Esophagus squamous epithelium (tissue), 5 donors: ENCODE data around the gene IQCH. TPM values are rescaled to one million over a fixed set of nuclear protein-coding genes. Genes with fewer than 3 reads are reported as not detected.

Experiments
- DNase-seq: peaks from one replicate; lab custom pipeline; 2025; lab: John Stamatoyannopoulos, UW
- H3K27ac ChIP-seq, 4 donors: fragments of 200-600 bp; sonication (generic); one replicate each; pipeline ENCODE4 v1.5.1; 2016 to 2019; ENCODE audit warnings: mild to moderate bottlenecking in 1 of 4
- H3K27me3 ChIP-seq, 4 donors: fragments of 200-600 bp; sonication (generic); 1 replicate in 3 of 4; 2 replicates in 1 of 4; pipeline versions ENCODE4 v1.5.1 to v1.6.0; 2017 to 2021; ENCODE audit warnings: antibody characterized with exemption in 1 of 4
- H3K36me3 ChIP-seq, 3 donors: fragments of 200-600 bp; sonication (generic); one replicate each; pipeline ENCODE4 v1.5.1; 2016 to 2019
- H3K4me1 ChIP-seq, 3 donors: fragments of 200-600 bp; sonication (generic); one replicate each; pipeline ENCODE4 v1.5.1; 2017 to 2019
- H3K4me3 ChIP-seq, 4 donors: fragments of 200-600 bp; sonication (generic); 1 replicate in 3 of 4; 2 replicates in 1 of 4; pipeline ENCODE4 v1.5.1; 2016 to 2019; ENCODE audit warnings: mild to moderate bottlenecking in 2 of 4, moderate library complexity in 1 of 4
- H3K9me3 ChIP-seq, 3 donors: fragments of 200-600 bp; sonication (generic); one replicate each; pipeline ENCODE4 v1.5.1; 2016 to 2019
- CTCF ChIP-seq, 6 experiments: fragments of 450-650 bp in 4 of 6; fragments of 200-600 bp in 2 of 6; sonication (generic) in 2 of 6; IDR thresholded peaks; one replicate each; pipeline ENCODE4 v1.5.1; 2016 to 2019; ENCODE audit warnings: antibody characterized with exemption in 6 of 6, mild to moderate bottlenecking in 4 of 6, moderate library complexity in 4 of 6
- POLR2A ChIP-seq, 4 donors: fragments of 450-650 bp; IDR thresholded peaks; one replicate each; pipeline ENCODE4 v1.6.1; 2017; ENCODE audit warnings: antibody characterized with exemption in 4 of 4, mild to moderate bottlenecking in 4 of 4, moderate library complexity in 3 of 4
- WGBS, 2 donors: methylation state at CpG; one replicate each; pipeline ENCODE4 v1.1.5; 2018; 5-methylcytosine and 5-hydroxymethylcytosine counted together
- intact Hi-C: fragments of 100-400 bp; cut with DNase I; formaldehyde crosslinking; loops from one replicate; pipeline ENCODE4 v1.15.0; 2022
- total RNA-seq, 4 donors: library from RNA; depleted of rRNA; stranded (reverse); fragments of >200 nt; gene quantifications; one replicate each; pipeline ENCODE4 v1.1.0, GENCODE V29; 2016
- donor health status: DM: yes; HTN: yes; CAD: no.

The IQCH gene
- total RNA-seq, 4 donors from 2014 or later = 1.9 to 3.1 (median 3.0) TPM; not detected in 1

- TF ChIP-seq POLR2A (IDR thresholded peaks at IDR 0.05) (no peak), CTCF (IDR thresholded peaks at IDR 0.05) (no peak)
- intact Hi-C loops = loop anchor here (5.0 kb wide), 1 partner anchor 357 kb away; no protein-coding TSS in a partner anchor
These were observed 50.2 kb downstream of the IQCH start for GRCh38 chr15:67304778-67305177.

GRCh38 chr15:67305506-67305905 is 50.9 kb downstream of the IQCH start:
- no peak overlapping the region for H3K4me3 ChIP-seq
- no peaks in the 10 kb centered on the region for H3K36me3 ChIP-seq
- no peaks in the 10 kb centered on the region for H3K27me3 ChIP-seq
- H3K9me3 ChIP-seq = no peaks in the 10 kb centered on the region
- no peak overlapping the region for H3K27ac ChIP-seq
- no peak for DNase-seq
- TF ChIP-seq CTCF (IDR thresholded peaks at IDR 0.05) = no peak
- TF ChIP-seq POLR2A (IDR thresholded peaks at IDR 0.05) = no peak
- peaks cover 0 to 19% (median 0%) of the 10 kb centered on the region in 3 donors for H3K4me1 ChIP-seq
- 0% methylated on average over 1 of the region's 1 CpG for WGBS, 2 donors
- intact Hi-C loops = loop anchor here (5.0 kb wide), 1 partner anchor 358 kb away; no protein-coding TSS in a partner anchor

More at GRCh38 chr15:67304778-67305177, 50.2 kb downstream of the IQCH start:
- Histone ChIP-seq H3K36me3 (no peaks in the 10 kb centered on the region), H3K27ac (no peak overlapping the region), H3K27me3 (no peaks in the 10 kb centered on the region), H3K4me1 (peaks cover 0 to 19% (median 0%) of the 10 kb centered on the region in 3 donors), H3K9me3 (no peaks in the 10 kb centered on the region), H3K4me3 (no peak overlapping the region)
- no peak for DNase-seq

- Histone ChIP-seq H3K9me3 (no peaks in the 10 kb centered on the region), H3K27me3 (no peaks in the 10 kb centered on the region), H3K4me3 (no peak overlapping the region), H3K27ac (no peak overlapping the region), H3K4me1 (peaks cover 0 to 19% (median 0%) of the 10 kb centered on the region in 3 donors), H3K36me3 (no peaks in the 10 kb centered on the region)
- no peak for DNase-seq
- intact Hi-C loops = loop anchor here (5.0 kb wide), 1 partner anchor 360 kb away; no protein-coding TSS in a partner anchor
- no peak for TF ChIP-seq CTCF (IDR thresholded peaks at IDR 0.05)
- TF ChIP-seq POLR2A (IDR thresholded peaks at IDR 0.05) = no peak
- 23 to 52% methylated on average over 1 of the region's 1 CpG for WGBS, 2 donors
These were observed 52.6 kb downstream of the IQCH start for GRCh38 chr15:67307156-67307555.

- intact Hi-C loops = loop anchor here (5.0 kb wide), 1 partner anchor 361 kb away; no protein-coding TSS in a partner anchor
- Histone ChIP-seq H3K4me3 (no peak overlapping the region), H3K27ac (no peak overlapping the region), H3K4me1 (peaks cover 0 to 19% (median 0%) of the 10 kb centered on the region in 3 donors), H3K36me3 (no peaks in the 10 kb centered on the region), H3K27me3 (no peaks in the 10 kb centered on the region), H3K9me3 (no peaks in the 10 kb centered on the region)
- DNase-seq = no peak
- TF ChIP-seq CTCF (IDR thresholded peaks at IDR 0.05) (no peak), POLR2A (IDR thresholded peaks at IDR 0.05) (no peak)
- WGBS, 2 donors = 52 to 75% methylated on average over 4 of the region's 4 CpGs
These were observed 53.5 kb downstream of the IQCH start for GRCh38 chr15:67307889-67308597.

- DNase-seq = no peak
- TF ChIP-seq CTCF (IDR thresholded peaks at IDR 0.05) (no peak), POLR2A (IDR thresholded peaks at IDR 0.05) (no peak)
- H3K27ac ChIP-seq = no peak overlapping the region
- no peak overlapping the region for H3K4me3 ChIP-seq
- no peaks in the 10 kb centered on the region for H3K36me3 ChIP-seq
- intact Hi-C loops = no loop called here
- no peaks in the 10 kb centered on the region for H3K27me3 ChIP-seq
- H3K4me1 ChIP-seq = peaks cover 0 to 13% (median 0%) of the 10 kb centered on the region in 3 donors
- no peaks in the 10 kb centered on the region for H3K9me3 ChIP-seq
- WGBS, 2 donors = 67 to 73% methylated on average over 1 of the region's 1 CpG
These were observed 57.1 kb downstream of the IQCH start for GRCh38 chr15:67311731-67312130.
